CD4-positive, CD25-positive, alpha-beta regulatory T cell (primary cell): ENCODE measurements around the gene SRSF8. TPM values are rescaled to one million over a fixed set of nuclear protein-coding genes. Genes with fewer than 3 reads are reported as not detected.
A peak's percentile ranks its signal among the peaks of the same experiment; 100 is the strongest.

ENCODE experiments used
- ATAC-seq, 2 donors: fragments of 150-1000 bp; cut with Tn5 transposase; one replicate each; pipeline ENCODE4 v1.10.0; 2021; ENCODE audit warnings: low read depth in 2 of 2, moderate number of reproducible peaks in 2 of 2, moderate library complexity in 1 of 2
- DNase-seq, 3 donors: peaks; one replicate each; pipeline versions ENCODE4 v3.0.0 to v3.0.0-alpha.2; 2012 to 2022; ENCODE audit warnings: mixed read lengths in 1 of 3
- H3K27ac ChIP-seq: one replicate; pipeline ENCODE4 v1.7.0; 2013; ENCODE audit warnings: mild to moderate bottlenecking, low read length; ENCODE audit not compliant: insufficient read depth, poor library complexity, severe bottlenecking
- H3K27me3 ChIP-seq: one replicate; pipeline ENCODE4 v1.7.0; 2013; ENCODE audit warnings: low read length; ENCODE audit not compliant: control insufficient read depth, insufficient read depth
- H3K36me3 ChIP-seq: one replicate; pipeline ENCODE4 v1.7.0; 2013; ENCODE audit warnings: mild to moderate bottlenecking, low read length, moderate library complexity; ENCODE audit not compliant: control insufficient read depth, insufficient read depth
- H3K4me1 ChIP-seq: 2 replicates; pipeline ENCODE4 v1.7.0; 2013; ENCODE audit warnings: mild to moderate bottlenecking, low read length; ENCODE audit not compliant: insufficient read depth, control insufficient read depth, poor library complexity, severe bottlenecking
- H3K4me3 ChIP-seq: one replicate; pipeline ENCODE4 v1.7.0; 2013; ENCODE audit warnings: low read depth, mild to moderate bottlenecking, low read length, moderate library complexity
- H3K9me3 ChIP-seq, 2 experiments: 1 replicate in 1 of 2; 2 replicates in 1 of 2; pipeline ENCODE4 v1.7.0; 2013; ENCODE audit warnings: low read length in 2 of 2, mild to moderate bottlenecking in 1 of 2, moderate library complexity in 1 of 2; ENCODE audit not compliant: control insufficient read depth in 2 of 2
- H3K27ac Mint-ChIP-seq, 3 donors: one replicate each; pipeline ENCODE4 v1.8.0; 2020 to 2022; ENCODE audit warnings: mild to moderate bottlenecking in 3 of 3, mixed read lengths in 3 of 3, moderate library complexity in 2 of 3
- H3K27me3 Mint-ChIP-seq: one replicate; pipeline ENCODE4 v1.8.0; 2022; ENCODE audit warnings: mild to moderate bottlenecking, mixed read lengths
- H3K36me3 Mint-ChIP-seq: one replicate; pipeline ENCODE4 v1.8.0; 2020; ENCODE audit warnings: mixed read lengths
- H3K4me1 Mint-ChIP-seq, 4 donors: one replicate each; pipeline ENCODE4 v1.8.0; 2020 to 2022; ENCODE audit warnings: mixed read lengths in 4 of 4, mild to moderate bottlenecking in 1 of 4
- H3K4me3 Mint-ChIP-seq, 4 donors: one replicate each; pipeline ENCODE4 v1.8.0; 2020 to 2022; ENCODE audit warnings: mild to moderate bottlenecking in 4 of 4, mixed read lengths in 4 of 4, moderate library complexity in 3 of 4
- H3K9me3 Mint-ChIP-seq, 7 donors: one replicate each; pipeline ENCODE4 v1.8.0; 2020 to 2022; ENCODE audit warnings: mixed read lengths in 7 of 7, mild to moderate bottlenecking in 3 of 7, moderate library complexity in 2 of 7
- polyA plus RNA-seq, 4 donors: library from polyadenylated mRNA; unstranded; fragments of 300-500 nt; fragmentation: Illumina TruSeq; gene quantifications; one replicate each; pipeline ENCODE4 v1.2.3, GENCODE V29; 2021
- total RNA-seq: library from RNA; stranded (reverse); gene quantifications from one replicate; pipeline ENCODE4 v1.2.3, GENCODE V29; 2022

The SRSF8 gene
- total and polyA plus RNA-seq, 5 donors from 2014 or later = 57.4 to 145 (median 132) TPM

- no peak overlapping the region for H3K27ac ChIP-seq
- H3K9me3 ChIP-seq = no peaks in the 10 kb centered on the region
- no peak for DNase-seq
- H3K4me1 Mint-ChIP-seq = peaks cover 25 to 70% (median 47%) of the 10 kb centered on the region in 4 donors
- no peaks in the 10 kb centered on the region for H3K36me3 ChIP-seq
- H3K4me1 ChIP-seq = peaks cover 36% of the 10 kb centered on the region
- H3K27me3 Mint-ChIP-seq = peaks cover 4% of the 10 kb centered on the region
- H3K4me3 ChIP-seq = no peak overlapping the region
- no peaks in the 10 kb centered on the region for H3K27me3 ChIP-seq
- H3K27ac Mint-ChIP-seq = peak overlapping the region in 2 of 3 donors; percentile 5 to 22
- H3K36me3 Mint-ChIP-seq = peaks cover 4% of the 10 kb centered on the region
- no peak for ATAC-seq
- H3K4me3 Mint-ChIP-seq = peak overlapping the region; percentile 79 to 92 (median 90)
- H3K9me3 Mint-ChIP-seq = peaks cover 0 to 2% (median 0%) of the 10 kb centered on the region in 7 donors
Measured at GRCh38 chr11:95091663-95092180, 25.0 kb downstream of the SRSF8 start.

GRCh38 chr11:95092549-95093324 is 26.0 kb downstream of the SRSF8 start:
- Mint-ChIP-seq H3K36me3 (peaks cover 10% of the 10 kb centered on the region), H3K27me3 (no peaks in the 10 kb centered on the region), H3K27ac (peak overlapping the region in 1 of 3 donors; percentile 33), H3K4me3 (peak overlapping the region in 3 of 4 donors; percentile 10 to 92 (median 57)), H3K9me3 (peaks cover 0 to 2% (median 0%) of the 10 kb centered on the region in 7 donors), H3K4me1 (peaks cover 25 to 79% (median 53%) of the 10 kb centered on the region in 4 donors)
- DNase-seq (peak in 2 of 3 donors; percentile 26 to 54), ATAC-seq (no peak)
- Histone ChIP-seq H3K27ac (no peak overlapping the region), H3K36me3 (no peaks in the 10 kb centered on the region), H3K4me1 (peaks cover 36% of the 10 kb centered on the region), H3K9me3 (no peaks in the 10 kb centered on the region), H3K27me3 (no peaks in the 10 kb centered on the region), H3K4me3 (no peak overlapping the region)

DNA sequence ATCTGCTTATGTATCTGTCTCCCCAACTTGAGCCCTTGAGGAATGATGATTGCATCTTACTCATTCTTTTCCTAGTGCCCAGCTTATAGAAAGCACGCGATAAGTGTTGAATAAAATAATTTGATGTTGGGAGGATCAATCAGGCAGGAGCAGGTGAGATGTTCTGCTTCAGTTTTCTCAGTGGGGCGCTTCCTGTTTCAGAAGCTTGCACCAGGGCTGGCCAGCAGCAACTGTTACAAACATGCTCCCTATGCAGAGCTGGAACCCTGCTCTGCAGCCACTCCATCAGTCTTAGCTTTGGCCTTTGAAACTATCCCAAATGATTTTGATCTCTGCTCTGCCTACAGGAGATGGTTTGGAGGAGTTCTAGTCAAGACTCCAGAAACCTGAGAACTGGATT is 26.8 kb downstream of the SRSF8 start:
- Mint-ChIP-seq H3K4me3 (peak overlapping the region; percentile 10 to 79 (median 44)), H3K27me3 (no peaks in the 10 kb centered on the region), H3K27ac (peak overlapping the region in 1 of 3 donors; percentile 11), H3K36me3 (peaks cover 15% of the 10 kb centered on the region), H3K9me3 (peaks cover 0 to 2% (median 0%) of the 10 kb centered on the region in 7 donors), H3K4me1 (peaks cover 25 to 79% (median 57%) of the 10 kb centered on the region in 4 donors)
- H3K27me3 ChIP-seq = no peaks in the 10 kb centered on the region
- H3K9me3 ChIP-seq = no peaks in the 10 kb centered on the region
- H3K4me3 ChIP-seq = no peak overlapping the region
- peaks cover 35% of the 10 kb centered on the region for H3K4me1 ChIP-seq
- ATAC-seq (no peak), DNase-seq (no peak)
- no peak overlapping the region for H3K27ac ChIP-seq
- no peaks in the 10 kb centered on the region for H3K36me3 ChIP-seq

DNA sequence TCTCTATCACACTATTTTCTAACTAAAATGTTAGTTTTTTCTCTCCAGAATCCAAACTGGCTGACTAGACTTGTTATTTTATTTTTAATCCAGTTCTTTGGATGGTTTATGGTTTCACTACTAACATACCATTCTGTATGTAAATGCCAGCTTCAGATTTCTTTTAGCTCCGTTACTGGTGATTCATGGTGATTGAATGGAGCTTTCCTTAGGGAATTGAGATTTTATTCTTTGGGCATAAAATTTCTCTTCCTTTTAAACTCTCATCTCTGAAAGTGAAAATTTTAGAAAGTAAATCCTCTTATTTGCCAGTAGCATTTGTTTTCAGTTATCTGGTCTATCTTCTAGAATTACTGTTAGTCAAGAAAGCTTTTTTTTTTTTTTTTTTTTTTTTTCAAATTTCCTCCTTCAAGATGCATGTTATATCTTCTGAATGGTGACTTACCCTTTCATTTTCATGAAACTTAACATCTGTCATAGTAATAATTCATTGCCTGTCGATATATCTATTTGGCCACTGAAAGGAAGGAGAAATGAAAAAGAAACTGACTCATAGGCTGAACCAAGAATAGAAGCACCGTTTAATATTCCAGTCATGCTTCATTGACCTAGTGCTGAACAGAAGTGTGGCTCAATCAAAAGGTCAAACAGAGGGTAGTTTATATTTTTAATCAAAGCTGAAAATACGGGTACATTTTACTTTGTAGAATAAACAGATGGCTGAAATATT is 29.3 kb downstream of the SRSF8 start:
- Histone ChIP-seq H3K36me3 (no peaks in the 10 kb centered on the region), H3K4me1 (peaks cover 15% of the 10 kb centered on the region), H3K27me3 (no peaks in the 10 kb centered on the region), H3K27ac (no peak overlapping the region), H3K4me3 (no peak overlapping the region), H3K9me3 (no peaks in the 10 kb centered on the region)
- Mint-ChIP-seq H3K9me3 (peaks cover 0 to 2% (median 0%) of the 10 kb centered on the region in 7 donors), H3K4me1 (peaks cover 18 to 61% (median 45%) of the 10 kb centered on the region in 4 donors), H3K27me3 (no peaks in the 10 kb centered on the region), H3K27ac (no peak overlapping the region), H3K36me3 (peaks cover 23% of the 10 kb centered on the region), H3K4me3 (no peak overlapping the region)
- DNase-seq (peak in 1 of 3 donors; percentile 66), ATAC-seq (peak; percentile 59 to 70)

GRCh38 chr11:95097209-95097608 is 30.5 kb downstream of the SRSF8 start:
- Histone ChIP-seq H3K36me3 (no peaks in the 10 kb centered on the region), H3K4me3 (no peak overlapping the region), H3K9me3 (no peaks in the 10 kb centered on the region), H3K4me1 (peaks cover 13% of the 10 kb centered on the region), H3K27me3 (no peaks in the 10 kb centered on the region), H3K27ac (no peak overlapping the region)
- DNase-seq = no peak
- ATAC-seq = no peak
- Mint-ChIP-seq H3K9me3 (peaks cover 0 to 2% (median 0%) of the 10 kb centered on the region in 7 donors), H3K36me3 (peaks cover 26% of the 10 kb centered on the region), H3K4me3 (no peak overlapping the region), H3K27me3 (no peaks in the 10 kb centered on the region), H3K27ac (peak overlapping the region in 2 of 3 donors; percentile 32 to 66), H3K4me1 (peaks cover 18 to 49% (median 33%) of the 10 kb centered on the region in 4 donors)

- DNase-seq = no peak
- Mint-ChIP-seq H3K36me3 (peaks cover 26% of the 10 kb centered on the region), H3K9me3 (no peaks in the 10 kb centered on the region), H3K27me3 (no peaks in the 10 kb centered on the region), H3K4me1 (peaks cover 12 to 38% (median 25%) of the 10 kb centered on the region in 4 donors), H3K4me3 (no peak overlapping the region), H3K27ac (no peak overlapping the region)
- Histone ChIP-seq H3K36me3 (no peaks in the 10 kb centered on the region), H3K9me3 (no peaks in the 10 kb centered on the region), H3K4me3 (no peak overlapping the region), H3K27ac (no peak overlapping the region), H3K4me1 (peaks cover 9% of the 10 kb centered on the region), H3K27me3 (no peaks in the 10 kb centered on the region)
- no peak for ATAC-seq
Measured at GRCh38 chr11:95098826-95099225, 32.1 kb downstream of the SRSF8 start.

DNA sequence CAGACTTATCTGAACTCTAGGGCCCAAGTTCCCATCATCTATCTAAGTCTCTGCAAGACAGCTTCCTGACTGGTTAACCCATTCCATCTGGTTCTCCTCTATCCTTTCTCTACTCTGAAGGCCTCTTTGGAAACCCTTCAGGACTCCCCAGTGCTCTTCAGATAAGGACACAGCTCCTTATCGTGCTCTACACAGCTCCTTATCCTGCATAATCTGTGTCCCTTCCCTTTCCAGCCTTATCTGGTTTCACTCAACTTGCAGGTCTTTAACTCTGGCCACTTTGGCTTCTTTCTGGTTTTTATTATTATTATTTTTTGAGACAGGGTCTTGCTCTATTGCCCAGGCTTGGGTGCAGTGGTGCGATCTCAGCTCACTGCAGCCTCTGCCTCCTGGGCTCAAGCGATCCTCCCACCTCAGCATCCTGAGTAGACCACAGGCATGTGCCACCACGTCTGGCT is 33.5 kb downstream of the SRSF8 start:
- DNase-seq (no peak), ATAC-seq (no peak)
- no peak overlapping the region for H3K4me3 ChIP-seq
- Mint-ChIP-seq H3K36me3 (peaks cover 26% of the 10 kb centered on the region), H3K4me3 (no peak overlapping the region), H3K27me3 (no peaks in the 10 kb centered on the region), H3K9me3 (no peaks in the 10 kb centered on the region), H3K4me1 (peaks cover 12 to 30% (median 24%) of the 10 kb centered on the region in 4 donors), H3K27ac (no peak overlapping the region)
- no peak overlapping the region for H3K27ac ChIP-seq
- H3K36me3 ChIP-seq = no peaks in the 10 kb centered on the region
- H3K4me1 ChIP-seq = peaks cover 9% of the 10 kb centered on the region
- H3K9me3 ChIP-seq = no peaks in the 10 kb centered on the region
- no peaks in the 10 kb centered on the region for H3K27me3 ChIP-seq
